ENCODE measurements around the gene OR1F1.

OR1F1 gene

GRCh38 chr16:3152277-3152990, 35.6 kb upstream of the OR1F1 start:
- Histone ChIP-seq H3K27me3 (ENCODE audit: control insufficient read depth in 3 of 3, insufficient read depth in 3 of 3, low read depth in 1 of 3, low read length in 3 of 3) (peaks cover 0 to 14% (median 12%) of the 10 kb centered on the region in 3 experiments), H2BK120ac (ENCODE audit: low read depth, low read length) (no peak overlapping the region)

GRCh38 chr16:3152991-3153368, 35.0 kb upstream of the OR1F1 start:
- H3K9me3 ChIP-seq (replicated peaks in 1 of 2; ENCODE audit: control insufficient read depth in 2 of 2, insufficient read depth in 1 of 2, low read depth in 1 of 2, low read length in 2 of 2) = no peaks in the 10 kb centered on the region
- no peak overlapping the region for H4K8ac ChIP-seq (ENCODE audit: low read depth, low read length)
- H3K9ac ChIP-seq (ENCODE audit: low read depth, low read length, poor library complexity) = no peak overlapping the region
- no peak overlapping the region for H3K23ac ChIP-seq (ENCODE audit: low read depth, low read length, poor library complexity)
- peak overlapping the region in 1 of 2 donors; percentile 60 for H3K4me3 ChIP-seq (ENCODE audit: low read length in 2 of 2)
- no peak overlapping the region for H3K18ac ChIP-seq (ENCODE audit: low read length)
- no peak overlapping the region for H2BK120ac ChIP-seq (ENCODE audit: low read depth, low read length)
- H4K91ac ChIP-seq (ENCODE audit: low read depth, low read length, poor library complexity) = no peak overlapping the region
- no peak overlapping the region for H2AFZ ChIP-seq (ENCODE audit: low read length)
- no CpG with 5 or more reads among the region's 8 CpGs for WGBS, 2 donors (ENCODE audit: extremely low coverage in 2 of 2, insufficient read length in 2 of 2, insufficient replicate concordance in 1 of 2)
- no peaks in the 10 kb centered on the region for H3K36me3 ChIP-seq (replicated peaks in 1 of 2; ENCODE audit: control insufficient read depth in 2 of 2, insufficient read depth in 2 of 2, low read length in 2 of 2)
- H3K79me1 ChIP-seq (ENCODE audit: low read depth, low read length) = no peaks in the 10 kb centered on the region
- no peak overlapping the region for H2BK15ac ChIP-seq (ENCODE audit: low read length)
- H2AK5ac ChIP-seq (ENCODE audit: low read depth, low read length) = no peak overlapping the region
- peaks cover 8 to 9% of the 10 kb centered on the region in 2 donors for H3K4me1 ChIP-seq (ENCODE audit: control insufficient read depth in 2 of 2, insufficient read depth in 1 of 2, low read depth in 1 of 2, low read length in 2 of 2)
- H3K4ac ChIP-seq (ENCODE audit: low read length) = no peak overlapping the region
- no peak overlapping the region for H3K14ac ChIP-seq (ENCODE audit: low read length)
- H3K27me3 ChIP-seq (ENCODE audit: control insufficient read depth in 3 of 3, insufficient read depth in 3 of 3, low read depth in 1 of 3, low read length in 3 of 3) = peaks cover 2 to 17% (median 12%) of the 10 kb centered on the region in 3 experiments
- no peak overlapping the region for H2BK12ac ChIP-seq (ENCODE audit: low read length)
- no peak for DNase-seq (ENCODE audit: low spot score)
- peak overlapping the region; percentile 77 for H3K4me2 ChIP-seq (ENCODE audit: insufficient read depth, low read length, poor library complexity, severe bottlenecking)
- no peak overlapping the region for H3K27ac ChIP-seq (replicated peaks; ENCODE audit: low read length)
- H2BK5ac ChIP-seq (ENCODE audit: low read length) = no peak overlapping the region

More at GRCh38 chr16:3152277-3152990, 35.6 kb upstream of the OR1F1 start:
- H3K18ac ChIP-seq (ENCODE audit: low read length) = peak overlapping the region; percentile 81
- H3K9me3 ChIP-seq (replicated peaks in 1 of 2; ENCODE audit: control insufficient read depth in 2 of 2, insufficient read depth in 1 of 2, low read depth in 1 of 2, low read length in 2 of 2) = no peaks in the 10 kb centered on the region
- WGBS, 2 donors (ENCODE audit: extremely low coverage in 2 of 2, insufficient read length in 2 of 2, insufficient replicate concordance in 1 of 2) = no CpG with 5 or more reads among the region's 42 CpGs
- no peaks in the 10 kb centered on the region for H3K36me3 ChIP-seq (replicated peaks in 1 of 2; ENCODE audit: control insufficient read depth in 2 of 2, insufficient read depth in 2 of 2, low read length in 2 of 2)
- H3K4me3 ChIP-seq (ENCODE audit: low read length in 2 of 2) = peak overlapping the region; percentile 60 to 88
- H2BK12ac ChIP-seq (ENCODE audit: low read length) = no peak overlapping the region
- no peak overlapping the region for H4K91ac ChIP-seq (ENCODE audit: low read depth, low read length, poor library complexity)
- H3K79me1 ChIP-seq (ENCODE audit: low read depth, low read length) = no peaks in the 10 kb centered on the region
- no peak overlapping the region for H2BK5ac ChIP-seq (ENCODE audit: low read length)
- H3K4me1 ChIP-seq (ENCODE audit: control insufficient read depth in 2 of 2, insufficient read depth in 1 of 2, low read depth in 1 of 2, low read length in 2 of 2) = peaks cover 2 to 5% of the 10 kb centered on the region in 2 donors
- H3K14ac ChIP-seq (ENCODE audit: low read length) = peak overlapping the region; percentile 14
- H2AFZ ChIP-seq (ENCODE audit: low read length) = peak overlapping the region; percentile 90
- no peak overlapping the region for H2BK15ac ChIP-seq (ENCODE audit: low read length)
- peak overlapping the region; percentile 77 for H3K4me2 ChIP-seq (ENCODE audit: insufficient read depth, low read length, poor library complexity, severe bottlenecking)
- no peak overlapping the region for H3K23ac ChIP-seq (ENCODE audit: low read depth, low read length, poor library complexity)
- peak; percentile 96 for DNase-seq (ENCODE audit: low spot score)
- H3K4ac ChIP-seq (ENCODE audit: low read length) = no peak overlapping the region
- peak overlapping the region; percentile 66 for H3K27ac ChIP-seq (replicated peaks; ENCODE audit: low read length)
- peak overlapping the region; percentile 65 for H3K9ac ChIP-seq (ENCODE audit: low read depth, low read length, poor library complexity)
- H2AK5ac ChIP-seq (ENCODE audit: low read depth, low read length) = no peak overlapping the region
- H4K8ac ChIP-seq (ENCODE audit: low read depth, low read length) = no peak overlapping the region

GRCh38 chr16:3155181-3155580, 32.8 kb upstream of the OR1F1 start:
- Histone ChIP-seq H3K23ac (ENCODE audit: low read depth, low read length, poor library complexity) (no peak overlapping the region), H3K4me3 (ENCODE audit: low read length in 2 of 2) (no peak overlapping the region), H4K91ac (ENCODE audit: low read depth, low read length, poor library complexity) (no peak overlapping the region), H3K14ac (ENCODE audit: low read length) (no peak overlapping the region), H2AFZ (ENCODE audit: low read length) (no peak overlapping the region), H3K9ac (ENCODE audit: low read depth, low read length, poor library complexity) (no peak overlapping the region), H2BK15ac (ENCODE audit: low read length) (no peak overlapping the region), H3K79me1 (ENCODE audit: low read depth, low read length) (no peaks in the 10 kb centered on the region), H3K4me1 (ENCODE audit: control insufficient read depth in 2 of 2, insufficient read depth in 1 of 2, low read depth in 1 of 2, low read length in 2 of 2) (peaks cover 7 to 8% of the 10 kb centered on the region in 2 donors), H3K36me3 (replicated peaks in 1 of 2; ENCODE audit: control insufficient read depth in 2 of 2, insufficient read depth in 2 of 2, low read length in 2 of 2) (no peaks in the 10 kb centered on the region), H2BK5ac (ENCODE audit: low read length) (no peak overlapping the region), H3K4me2 (ENCODE audit: insufficient read depth, low read length, poor library complexity, severe bottlenecking) (no peak overlapping the region), H4K8ac (ENCODE audit: low read depth, low read length) (no peak overlapping the region), H3K4ac (ENCODE audit: low read length) (no peak overlapping the region), H2AK5ac (ENCODE audit: low read depth, low read length) (no peak overlapping the region), H3K27me3 (ENCODE audit: control insufficient read depth in 3 of 3, insufficient read depth in 3 of 3, low read depth in 1 of 3, low read length in 3 of 3) (peaks cover 0 to 15% (median 2%) of the 10 kb centered on the region in 3 experiments), H3K18ac (ENCODE audit: low read length) (no peak overlapping the region), H3K27ac (replicated peaks; ENCODE audit: low read length) (no peak overlapping the region), H2BK120ac (ENCODE audit: low read depth, low read length) (no peak overlapping the region), H3K9me3 (replicated peaks in 1 of 2; ENCODE audit: control insufficient read depth in 2 of 2, insufficient read depth in 1 of 2, low read depth in 1 of 2, low read length in 2 of 2) (peaks cover 0 to 2% of the 10 kb centered on the region in 2 donors), H2BK12ac (ENCODE audit: low read length) (no peak overlapping the region)
- WGBS, 2 donors (ENCODE audit: extremely low coverage in 2 of 2, insufficient read length in 2 of 2, insufficient replicate concordance in 1 of 2) = no CpG with 5 or more reads among the region's 2 CpGs
- no peak for DNase-seq (ENCODE audit: low spot score)

GRCh38 chr16:3155972-3156371, 32.0 kb upstream of the OR1F1 start:
- Histone ChIP-seq H4K91ac (ENCODE audit: low read depth, low read length, poor library complexity) (no peak overlapping the region), H2AK5ac (ENCODE audit: low read depth, low read length) (no peak overlapping the region), H2BK5ac (ENCODE audit: low read length) (no peak overlapping the region), H4K8ac (ENCODE audit: low read depth, low read length) (no peak overlapping the region), H2AFZ (ENCODE audit: low read length) (no peak overlapping the region), H3K4ac (ENCODE audit: low read length) (no peak overlapping the region), H2BK15ac (ENCODE audit: low read length) (no peak overlapping the region), H3K14ac (ENCODE audit: low read length) (no peak overlapping the region), H3K36me3 (replicated peaks in 1 of 2; ENCODE audit: control insufficient read depth in 2 of 2, insufficient read depth in 2 of 2, low read length in 2 of 2) (no peaks in the 10 kb centered on the region), H3K4me2 (ENCODE audit: insufficient read depth, low read length, poor library complexity, severe bottlenecking) (no peak overlapping the region), H3K9ac (ENCODE audit: low read depth, low read length, poor library complexity) (no peak overlapping the region), H3K9me3 (replicated peaks in 1 of 2; ENCODE audit: control insufficient read depth in 2 of 2, insufficient read depth in 1 of 2, low read depth in 1 of 2, low read length in 2 of 2) (peaks cover 0 to 2% of the 10 kb centered on the region in 2 donors), H2BK120ac (ENCODE audit: low read depth, low read length) (no peak overlapping the region), H3K27ac (replicated peaks; ENCODE audit: low read length) (no peak overlapping the region), H2BK12ac (ENCODE audit: low read length) (no peak overlapping the region), H3K4me3 (ENCODE audit: low read length in 2 of 2) (no peak overlapping the region), H3K79me1 (ENCODE audit: low read depth, low read length) (no peaks in the 10 kb centered on the region), H3K27me3 (ENCODE audit: control insufficient read depth in 3 of 3, insufficient read depth in 3 of 3, low read depth in 1 of 3, low read length in 3 of 3) (peaks cover 0 to 15% (median 2%) of the 10 kb centered on the region in 3 experiments), H3K23ac (ENCODE audit: low read depth, low read length, poor library complexity) (peak overlapping the region; percentile 65), H3K18ac (ENCODE audit: low read length) (no peak overlapping the region), H3K4me1 (ENCODE audit: control insufficient read depth in 2 of 2, insufficient read depth in 1 of 2, low read depth in 1 of 2, low read length in 2 of 2) (peaks cover 7 to 8% of the 10 kb centered on the region in 2 donors)
- DNase-seq (ENCODE audit: low spot score) = no peak
- WGBS, 2 donors (ENCODE audit: extremely low coverage in 2 of 2, insufficient read length in 2 of 2, insufficient replicate concordance in 1 of 2) = no CpG with 5 or more reads among the region's 3 CpGs
